ENCODE data around the gene WDR38.

- TF ChIP-seq POLR2A (IDR thresholded peaks at IDR 0.05; ENCODE audit: insufficient read depth in 1 of 2, low read depth in 2 of 2, low read length in 2 of 2) = no peak
- TF ChIP-seq NR2C2 (CRISPR knock-in tag; IDR thresholded peaks at IDR 0.05; ENCODE audit: borderline replicate concordance) = no peak
- TF ChIP-seq HOXA7 (CRISPR knock-in tag; IDR thresholded peaks at IDR 0.05) = no peak
- TF ChIP-seq TBL1XR1 (IDR thresholded peaks at IDR 0.05; ENCODE audit: borderline replicate concordance, low read length, partially characterized antibody) = no peak
- TF ChIP-seq, protein P1, sequence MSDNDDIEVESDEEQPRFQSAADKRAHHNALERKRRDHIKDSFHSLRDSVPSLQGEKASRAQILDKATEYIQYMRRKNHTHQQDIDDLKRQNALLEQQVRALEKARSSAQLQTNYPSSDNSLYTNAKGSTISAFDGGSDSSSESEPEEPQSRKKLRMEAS (IDR thresholded peaks at IDR 0.05) = no peak
- TF ChIP-seq, protein P2, sequence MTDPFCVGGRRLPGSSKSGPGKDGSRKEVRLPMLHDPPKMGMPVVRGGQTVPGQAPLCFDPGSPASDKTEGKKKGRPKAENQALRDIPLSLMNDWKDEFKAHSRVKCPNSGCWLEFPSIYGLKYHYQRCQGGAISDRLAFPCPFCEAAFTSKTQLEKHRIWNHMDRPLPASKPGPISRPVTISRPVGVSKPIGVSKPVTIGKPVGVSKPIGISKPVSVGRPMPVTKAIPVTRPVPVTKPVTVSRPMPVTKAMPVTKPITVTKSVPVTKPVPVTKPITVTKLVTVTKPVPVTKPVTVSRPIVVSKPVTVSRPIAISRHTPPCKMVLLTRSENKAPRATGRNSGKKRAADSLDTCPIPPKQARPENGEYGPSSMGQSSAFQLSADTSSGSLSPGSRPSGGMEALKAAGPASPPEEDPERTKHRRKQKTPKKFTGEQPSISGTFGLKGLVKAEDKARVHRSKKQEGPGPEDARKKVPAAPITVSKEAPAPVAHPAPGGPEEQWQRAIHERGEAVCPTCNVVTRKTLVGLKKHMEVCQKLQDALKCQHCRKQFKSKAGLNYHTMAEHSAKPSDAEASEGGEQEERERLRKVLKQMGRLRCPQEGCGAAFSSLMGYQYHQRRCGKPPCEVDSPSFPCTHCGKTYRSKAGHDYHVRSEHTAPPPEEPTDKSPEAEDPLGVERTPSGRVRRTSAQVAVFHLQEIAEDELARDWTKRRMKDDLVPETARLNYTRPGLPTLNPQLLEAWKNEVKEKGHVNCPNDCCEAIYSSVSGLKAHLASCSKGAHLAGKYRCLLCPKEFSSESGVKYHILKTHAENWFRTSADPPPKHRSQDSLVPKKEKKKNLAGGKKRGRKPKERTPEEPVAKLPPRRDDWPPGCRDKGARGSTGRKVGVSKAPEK (CRISPR knock-in tag; IDR thresholded peaks at IDR 0.05; ENCODE audit: borderline replicate concordance) = no peak
- no peak for TF ChIP-seq RFX5 (IDR thresholded peaks at IDR 0.05; ENCODE audit: low read depth, low read length)
- TF ChIP-seq SRF (IDR thresholded peaks at IDR 0.05; ENCODE audit: low read depth, low read length) = no peak
- no peak for TF ChIP-seq HNRNPLL (IDR thresholded peaks at IDR 0.05; ENCODE audit: low read depth, low read length, poor library complexity, severe bottlenecking)
- TF ChIP-seq, protein P3, sequence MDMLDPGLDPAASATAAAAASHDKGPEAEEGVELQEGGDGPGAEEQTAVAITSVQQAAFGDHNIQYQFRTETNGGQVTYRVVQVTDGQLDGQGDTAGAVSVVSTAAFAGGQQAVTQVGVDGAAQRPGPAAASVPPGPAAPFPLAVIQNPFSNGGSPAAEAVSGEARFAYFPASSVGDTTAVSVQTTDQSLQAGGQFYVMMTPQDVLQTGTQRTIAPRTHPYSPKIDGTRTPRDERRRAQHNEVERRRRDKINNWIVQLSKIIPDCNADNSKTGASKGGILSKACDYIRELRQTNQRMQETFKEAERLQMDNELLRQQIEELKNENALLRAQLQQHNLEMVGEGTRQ (IDR thresholded peaks at IDR 0.05; ENCODE audit: low read depth, low read length) = no peak
- TF ChIP-seq, protein P3 (CRISPR knock-in tag; IDR thresholded peaks at IDR 0.05; ENCODE audit: borderline replicate concordance) = no peak
- TF ChIP-seq, protein P4, sequence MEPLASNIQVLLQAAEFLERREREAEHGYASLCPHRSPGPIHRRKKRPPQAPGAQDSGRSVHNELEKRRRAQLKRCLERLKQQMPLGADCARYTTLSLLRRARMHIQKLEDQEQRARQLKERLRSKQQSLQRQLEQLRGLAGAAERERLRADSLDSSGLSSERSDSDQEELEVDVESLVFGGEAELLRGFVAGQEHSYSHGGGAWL (CRISPR knock-in tag; IDR thresholded peaks at IDR 0.05) = no peak
- no peak for TF ChIP-seq POLR2AphosphoS5 (IDR thresholded peaks at IDR 0.05; ENCODE audit: low read depth, low read length)
- no peak for TF ChIP-seq RBM22 (optimal IDR thresholded peaks at IDR 0.05; ENCODE audit: low read length)
Observed at GRCh38 chr9:124849801-124850200, 3.5 kb upstream of the WDR38 start.
